HG03521 (cell line): ENCODE measurements around the gene CCDC15.
"Not testable (repeated sequence)": the region's sequence is repeated elsewhere in the genome, so short reads cannot be mapped to it uniquely, and the experiment has no call there.

ENCODE experiments used
- ATAC-seq: cut with Tn5 transposase; IDR thresholded peaks from one replicate; pipeline ENCODE4 v1.9.1; 2021; ENCODE audit warnings: mild to moderate bottlenecking, moderate library complexity; ENCODE audit not compliant: unreplicated experiment

Gene CCDC15

GRCh38 chr11:124942466-124943253 lies 11.3 kb upstream of the CCDC15 start:
- ATAC-seq = no peak

GRCh38 chr11:124943254-124943616 lies 10.8 kb upstream of the CCDC15 start:
- no peak for ATAC-seq

- no peak for ATAC-seq
Measured at GRCh38 chr11:124943741-124944140, 10.3 kb upstream of the CCDC15 start.

- ATAC-seq = no peak
Measured at GRCh38 chr11:124944565-124944964, 9.4 kb upstream of the CCDC15 start.

GRCh38 chr11:124945826-124946225 lies 8.2 kb upstream of the CCDC15 start:
- no peak for ATAC-seq

- no peak for ATAC-seq
Measured at GRCh38 chr11:124946735-124947141, 7.3 kb upstream of the CCDC15 start.

GRCh38 chr11:124950601-124951330 lies 3.2 kb upstream of the CCDC15 start:
- no peak for ATAC-seq

GRCh38 chr11:124951341-124951740 lies 2.7 kb upstream of the CCDC15 start:
- no peak for ATAC-seq

GRCh38 chr11:124954590-124954955 lies 571 bp downstream of the CCDC15 start:
- ATAC-seq = no peak

- no peak for ATAC-seq
Measured at GRCh38 chr11:124955035-124955434, 1.0 kb downstream of the CCDC15 start.

- ATAC-seq = peak; percentile 86
Measured at GRCh38 chr11:124961972-124962609, 8.1 kb downstream of the CCDC15 start.

- ATAC-seq = not testable (repeated sequence)
Measured at GRCh38 chr11:124968197-124968596, 14.2 kb downstream of the CCDC15 start.

GRCh38 chr11:124970925-124971324 lies 16.9 kb downstream of the CCDC15 start:
- ATAC-seq = no peak

GRCh38 chr11:124971810-124972209 lies 17.8 kb downstream of the CCDC15 start:
- no peak for ATAC-seq

- no peak for ATAC-seq
Measured at GRCh38 chr11:124976531-124976930, 22.5 kb downstream of the CCDC15 start.

GRCh38 chr11:124977006-124977405 lies 23.0 kb downstream of the CCDC15 start:
- ATAC-seq = no peak

- no peak for ATAC-seq
Measured at GRCh38 chr11:124978316-124978715, 24.3 kb downstream of the CCDC15 start.

GRCh38 chr11:124982043-124982442 lies 28.0 kb downstream of the CCDC15 start:
- ATAC-seq = no peak

- no peak for ATAC-seq
Measured at GRCh38 chr11:124983674-124984511, 29.9 kb downstream of the CCDC15 start.

GRCh38 chr11:124984512-124984854 lies 30.5 kb downstream of the CCDC15 start:
- no peak for ATAC-seq

GRCh38 chr11:124987096-124987495 lies 33.1 kb downstream of the CCDC15 start:
- no peak for ATAC-seq
